Stimulated activated CD4-positive, alpha-beta T cell treated with anti-CD3 and anti-CD28 coated beads, Interleukin-1b, Interleukin-23, amount 100 ng/mL, for 48 hours (primary cell): ENCODE data around the gene NELFCD.
"Not testable (repeated sequence)": the region's sequence is repeated elsewhere in the genome, so short reads cannot be mapped to it uniquely, and the experiment has no call there.

Experiments
- DNase-seq: peaks from one replicate; pipeline ENCODE4 v3.0.0-alpha.2; 2020

The NELFCD gene

GRCh38 chr20:59027741-59028320, 46.8 kb downstream of the NELFCD start:
- no peak for DNase-seq

GRCh38 chr20:59028812-59029211, 47.8 kb downstream of the NELFCD start:
- no peak for DNase-seq

GRCh38 chr20:59030911-59031563, 50.0 kb downstream of the NELFCD start:
- no peak for DNase-seq

- no peak for DNase-seq
These were observed 50.5 kb downstream of the NELFCD start for GRCh38 chr20:59031564-59032022.

- peak; percentile 95 for DNase-seq
These were observed 51.1 kb downstream of the NELFCD start, which contains the start of gene ATP5F1E for GRCh38 chr20:59032023-59032712. ATP5F1E (minus strand) TSS chr20:59032335; CDS start chr20:59032251, 84 bp downstream.

GRCh38 chr20:59032713-59033059, 51.6 kb downstream of the NELFCD start:
- no peak for DNase-seq

GRCh38 chr20:59033093-59033492, 52.0 kb downstream of the NELFCD start:
- DNase-seq, result no peak

GRCh38 chr20:59033616-59034165, 52.6 kb downstream of the NELFCD start:
- DNase-seq, result no peak

- DNase-seq, result no peak
These were observed 54.3 kb downstream of the NELFCD start for GRCh38 chr20:59035381-59035780.

GRCh38 chr20:59037386-59037785, 56.3 kb downstream of the NELFCD start:
- DNase-seq, result no peak

- no peak for DNase-seq
These were observed 58.2 kb downstream of the NELFCD start for GRCh38 chr20:59039233-59039632.

- no peak for DNase-seq
These were observed 59.6 kb downstream of the NELFCD start for GRCh38 chr20:59040667-59041066.

- DNase-seq, result not testable (repeated sequence)
These were observed 60.4 kb downstream of the NELFCD start for GRCh38 chr20:59041487-59041886.

GRCh38 chr20:59042151-59042795, 61.2 kb downstream of the NELFCD start, which contains the start of gene PRELID3B:
PRELID3B (minus strand) TSS chr20:59042786; CDS start chr20:59042730, 56 bp downstream.
- DNase-seq, result no peak

- DNase-seq, result peak; percentile 93
These were observed 62.0 kb downstream of the NELFCD start for GRCh38 chr20:59042796-59043631.

GRCh38 chr20:59043698-59044097, 62.6 kb downstream of the NELFCD start:
- no peak for DNase-seq

- DNase-seq, result no peak
These were observed 63.2 kb downstream of the NELFCD start for GRCh38 chr20:59044295-59044694.
